ENCODE data around the gene TIMM9. TPM values are rescaled to one million over a fixed set of nuclear protein-coding genes. Genes with fewer than 3 reads are reported as not detected.

TIMM9 gene
- total RNA-seq, 4 donors from 2014 or later, result 4.9 to 48.9 (median 30.4) TPM

Small RNAs within 50 kb of the gene (small RNA-seq; reads per million reads assigned to genes)
- gene HSBP1P1 (not detected), gene RF00019 (not detected)

Other genes starting within 250 kb of the TIMM9 start
- gene ACTR10, start 227.4 kb downstream of the TIMM9 start, total RNA-seq, result 100 to 1,000 TPM in 1 of 4 donors, 10 to 100 TPM in 3; 57.4 to 203 (median 78.8) TPM
- 100 to 1,000 TPM in 2 of 4 donors, 10 to 100 TPM in 2; 61.2 to 204 (median 114) TPM for gene PSMA3, start 182.7 kb downstream of the TIMM9 start, total RNA-seq
- 10 to 100 TPM in 2 of 4 donors, 1 to 10 TPM in 2; 8.2 to 37.5 (median 21.0) TPM for gene ARID4A, start 129.0 kb downstream of the TIMM9 start, total RNA-seq
- 10 to 100 TPM in 1 of 4 donors, not detected in 3; 18.7 TPM for gene TOMM20L, start 31.6 kb downstream of the TIMM9 start, total RNA-seq
- 10 to 100 TPM in 3 of 4 donors, 1 to 10 TPM in 1; 3.6 to 37.5 (median 15.0) TPM for gene KIAA0586, start 188 bp upstream of the TIMM9 start, total RNA-seq
- gene DACT1, start 210.4 kb upstream of the TIMM9 start, total RNA-seq, result 10 to 100 TPM in 2 of 4 donors, 1 to 10 TPM in 2; 1.5 to 49.6 (median 10.5) TPM

Measured in uterus (tissue), 4 donors.